GM21619 (cell line): Measurements from ENCODE around the gene HSD17B11.
A peak's percentile ranks its signal among the peaks of the same experiment; 100 is the strongest.
"Not testable (repeated sequence)": the region's sequence is repeated elsewhere in the genome, so short reads cannot be mapped to it uniquely, and the experiment has no call there.

ENCODE experiments used
- ATAC-seq: cut with Tn5 transposase; IDR thresholded peaks from one replicate; pipeline ENCODE4 v1.9.1; 2021; ENCODE audit not compliant: unreplicated experiment

The HSD17B11 gene

DNA sequence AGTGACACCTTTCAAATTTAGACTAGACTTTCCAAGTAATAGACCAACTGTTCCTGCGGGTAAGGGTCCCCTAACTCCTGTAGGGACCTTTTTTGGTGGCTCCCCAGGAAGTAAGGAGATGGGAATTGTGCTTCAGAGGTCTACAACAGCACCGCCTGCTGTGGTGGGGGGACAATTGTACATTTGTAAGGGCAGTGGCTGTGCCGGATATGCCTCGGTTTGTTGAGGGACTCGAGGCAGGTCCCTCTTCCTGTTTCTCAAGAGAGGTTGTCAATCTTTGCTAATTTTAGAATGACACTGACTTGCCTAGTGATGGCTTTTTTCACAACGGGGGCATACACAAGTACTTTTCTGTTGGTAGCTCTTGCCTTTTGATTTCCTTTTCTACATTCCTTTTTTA lies 15.5 kb upstream of the HSD17B11 start:
- no peak for ATAC-seq

DNA sequence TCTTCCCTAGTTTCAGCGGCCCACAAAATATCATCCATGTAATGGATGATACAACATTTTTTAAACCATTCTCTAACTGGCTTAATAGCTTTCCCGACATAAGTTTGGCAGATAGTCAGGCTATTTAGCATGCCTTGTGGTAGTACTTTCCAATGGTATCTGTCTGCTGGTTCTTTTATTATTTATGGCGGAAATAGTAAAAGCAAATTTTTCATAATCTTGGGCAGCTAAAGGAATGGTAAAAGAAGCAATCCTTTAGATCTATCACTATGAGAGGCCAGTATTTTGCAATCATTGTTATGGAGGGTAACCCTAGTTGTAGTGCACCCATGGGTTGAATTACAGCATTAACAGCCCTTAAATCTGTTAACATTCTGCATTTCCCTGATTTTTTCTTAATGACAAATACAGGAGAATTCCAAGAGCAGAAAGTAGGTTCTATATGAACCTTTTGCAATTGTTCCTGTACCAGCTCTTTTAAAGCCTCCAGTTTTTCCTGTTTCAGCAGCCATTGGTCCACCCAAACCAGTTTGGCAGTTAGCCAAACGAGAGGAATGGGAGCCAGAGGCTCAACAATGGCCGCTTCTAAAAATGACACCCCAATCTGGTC lies 14.3 kb upstream of the HSD17B11 start:
- ATAC-seq: no peak

DNA sequence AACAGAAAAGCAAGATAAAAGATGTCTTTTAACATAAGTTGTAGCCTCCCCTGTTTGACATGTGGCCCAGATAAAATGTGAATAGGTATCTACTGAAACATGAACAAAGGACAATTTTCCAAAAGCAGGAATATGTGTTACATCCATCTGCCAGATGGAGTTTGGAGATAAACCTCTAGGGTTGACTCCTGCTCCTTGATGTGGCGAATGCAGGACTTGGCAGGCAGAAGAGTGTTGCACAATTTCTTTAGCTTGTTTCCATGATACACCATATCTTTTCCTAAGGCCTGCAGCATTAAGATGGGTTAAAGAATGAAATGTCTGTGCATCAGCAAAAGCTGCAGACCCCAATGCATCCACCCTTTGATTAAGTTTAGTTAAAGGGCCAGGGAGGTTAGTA lies 12.7 kb upstream of the HSD17B11 start:
- ATAC-seq: not testable (repeated sequence)

DNA sequence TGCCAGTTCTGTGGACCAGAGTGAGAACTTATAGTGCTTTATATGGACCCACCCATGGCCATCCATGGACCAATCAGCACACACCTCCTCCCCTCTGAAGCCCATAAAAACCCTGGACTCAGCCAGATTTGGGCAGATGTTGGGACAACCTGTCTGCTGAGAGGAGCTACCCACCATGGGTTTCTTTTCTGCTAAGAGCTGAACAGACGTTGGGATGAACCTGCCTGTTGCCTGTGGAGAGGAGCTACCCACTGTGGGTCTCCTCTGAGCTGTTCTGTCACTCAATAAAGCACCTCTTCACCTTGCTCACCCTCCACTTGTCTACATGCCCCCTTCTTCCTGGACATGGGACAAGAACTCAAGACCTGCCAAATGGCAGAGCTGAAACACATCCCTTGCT lies 9.0 kb upstream of the HSD17B11 start:
- ATAC-seq: no peak

DNA sequence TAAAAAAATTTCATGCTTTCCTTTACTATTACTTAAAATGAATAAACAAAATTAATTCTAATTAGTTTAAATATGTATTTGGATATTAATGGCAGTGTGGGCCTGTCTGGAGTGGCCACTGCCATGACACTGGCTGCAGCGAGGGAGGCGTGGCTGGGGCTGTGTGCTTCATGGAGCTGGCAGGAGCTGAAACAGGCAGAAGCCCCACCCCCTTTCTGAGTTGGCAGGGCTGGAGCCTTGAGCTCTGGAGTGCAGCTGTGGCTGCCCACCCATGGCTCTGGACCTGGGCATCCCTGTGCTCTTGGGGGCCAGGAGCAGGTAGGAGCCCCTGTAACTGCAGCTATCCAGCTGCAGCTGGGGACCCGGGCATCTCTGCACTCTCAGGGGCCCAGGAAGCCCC lies 8.2 kb upstream of the HSD17B11 start:
- no peak for ATAC-seq

DNA sequence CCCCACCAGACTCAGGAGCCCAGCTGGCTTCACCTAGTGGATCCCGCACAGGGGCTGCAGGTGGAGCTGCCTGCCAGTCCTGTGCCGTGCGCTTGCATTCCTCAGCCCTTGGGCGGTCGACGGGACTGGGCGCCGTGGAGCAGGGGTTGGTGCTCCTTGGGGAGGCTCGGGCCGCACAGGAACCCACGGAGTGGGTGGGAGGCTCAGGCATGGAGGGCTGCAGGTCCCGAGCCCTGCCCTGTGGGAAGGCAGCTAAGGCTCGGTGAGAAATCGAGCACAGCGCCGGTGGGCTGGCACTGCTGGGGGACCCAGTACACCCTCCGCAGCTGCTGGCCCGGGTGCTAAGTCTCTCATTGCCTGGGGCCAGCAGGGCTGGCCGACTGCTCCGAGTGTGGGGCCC lies 4.9 kb upstream of the HSD17B11 start:
- ATAC-seq: not testable (repeated sequence)

DNA sequence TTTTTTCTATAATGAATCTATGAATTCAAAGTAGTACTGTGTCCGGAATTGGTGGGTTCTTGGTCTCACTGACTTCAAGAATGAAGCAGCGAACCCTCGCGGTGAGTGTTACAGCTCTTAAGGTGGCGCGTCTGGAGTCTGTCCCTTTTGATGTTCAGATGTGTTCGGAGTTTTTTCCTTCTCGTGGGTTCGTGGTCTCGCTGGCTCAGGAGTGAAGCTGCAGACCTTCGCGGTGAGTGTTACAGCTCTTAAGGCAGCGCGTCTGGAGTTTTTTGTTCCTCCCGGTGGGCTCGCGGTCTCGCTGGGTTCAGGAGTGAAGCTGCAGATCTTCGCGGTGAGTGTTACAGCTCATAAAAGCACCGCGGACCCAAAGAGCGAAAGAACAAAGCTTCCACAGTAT lies 4.1 kb upstream of the HSD17B11 start:
- ATAC-seq: not testable (repeated sequence)

DNA sequence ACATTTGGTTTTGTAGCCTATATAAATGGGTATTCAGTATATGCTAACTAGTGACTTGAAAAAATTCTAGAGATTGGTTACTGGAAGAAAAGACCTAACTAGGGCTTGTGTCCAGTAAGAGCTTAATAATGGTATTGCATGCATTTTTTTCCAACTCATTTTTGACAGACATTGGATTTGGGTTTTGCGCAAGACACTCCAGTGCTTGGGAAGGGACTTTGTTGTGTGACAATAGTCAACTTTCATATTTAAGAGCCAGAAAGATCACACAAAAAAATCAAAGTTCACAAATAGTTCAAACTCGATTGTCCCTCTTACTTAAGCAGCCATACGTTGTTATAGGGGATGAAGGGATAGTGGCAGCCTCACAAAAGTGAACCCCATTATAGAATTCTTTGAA lies 1.2 kb upstream of the HSD17B11 start:
- no peak for ATAC-seq

DNA sequence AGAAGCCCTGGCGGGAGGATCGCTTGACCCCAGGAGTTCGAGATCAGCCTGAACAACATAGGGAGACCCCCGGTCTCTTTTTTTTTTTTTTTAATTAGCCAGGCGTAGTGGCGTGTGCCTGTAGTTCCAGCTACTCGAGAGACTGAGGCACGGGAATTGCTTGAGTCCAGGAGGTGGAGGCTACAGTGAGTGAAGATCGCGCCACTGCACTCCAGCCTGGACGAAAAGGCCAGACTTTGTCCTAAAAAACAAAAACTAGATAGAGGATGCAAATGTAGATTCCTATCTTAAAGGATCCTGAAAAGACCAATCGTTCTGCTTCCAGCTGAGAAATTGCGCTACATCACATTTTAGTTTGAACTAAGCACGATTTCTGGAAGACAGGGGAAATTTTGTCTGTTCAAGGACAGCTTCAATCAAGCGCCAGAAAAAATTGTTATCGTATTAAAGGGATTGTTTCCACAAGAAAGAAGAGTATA lies 627 bp upstream of the HSD17B11 start:
- peak; percentile 6 for ATAC-seq

DNA sequence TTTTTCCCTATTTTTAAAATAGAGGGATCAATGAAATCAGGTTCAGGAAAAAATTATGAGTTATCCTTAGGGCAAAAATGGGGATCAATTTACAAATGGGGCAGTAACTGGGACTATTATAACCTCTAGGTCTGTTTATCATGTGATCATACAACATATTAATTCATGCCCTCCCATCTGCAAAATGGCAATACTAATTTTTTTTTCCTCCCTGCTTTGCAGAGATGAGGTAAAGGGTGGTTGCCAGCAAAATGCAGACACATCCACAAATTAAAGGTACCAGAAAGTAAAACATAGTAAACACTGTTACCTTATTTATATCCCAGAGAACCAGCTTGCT lies 467 bp downstream of the HSD17B11 start:
- no peak for ATAC-seq

DNA sequence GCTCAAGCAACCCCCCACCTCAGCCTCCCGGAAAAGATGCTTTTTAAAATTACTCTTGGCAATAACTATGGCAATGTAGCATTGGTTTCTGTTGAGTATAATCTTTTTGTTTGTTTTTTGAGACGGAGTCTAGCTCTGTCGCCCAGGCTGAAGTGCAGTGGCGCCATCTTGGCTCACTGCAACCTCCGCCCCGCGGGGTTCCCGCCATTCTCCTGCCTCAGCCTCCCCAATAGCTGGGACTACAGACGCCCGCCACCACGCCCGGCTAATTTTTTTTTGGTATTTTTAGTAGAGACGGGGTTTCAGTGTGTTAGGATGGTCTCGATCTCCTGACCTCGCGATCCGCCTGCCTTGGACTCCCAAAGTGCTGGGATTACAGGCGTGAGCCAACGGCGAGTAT lies 933 bp downstream of the HSD17B11 start:
- not testable (repeated sequence) for ATAC-seq

DNA sequence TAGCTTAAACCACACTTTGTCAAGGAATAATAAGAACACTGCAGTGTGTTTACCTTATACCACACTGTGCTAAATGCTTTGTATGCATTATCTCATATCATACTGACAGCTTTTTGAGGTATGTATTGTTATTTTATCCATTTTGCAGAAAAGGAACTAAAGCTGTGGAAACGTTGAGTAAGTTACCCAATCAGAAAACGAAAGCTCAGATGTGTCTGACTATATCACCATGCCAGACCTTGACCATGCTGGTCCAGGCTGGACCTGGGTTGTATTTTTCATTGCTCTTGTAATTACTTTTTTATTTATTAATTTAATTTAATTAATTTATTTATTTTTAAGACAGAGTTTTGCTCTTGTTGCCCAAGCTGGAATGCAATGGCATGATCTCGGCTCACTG lies 2.1 kb downstream of the HSD17B11 start:
- ATAC-seq: no peak

DNA sequence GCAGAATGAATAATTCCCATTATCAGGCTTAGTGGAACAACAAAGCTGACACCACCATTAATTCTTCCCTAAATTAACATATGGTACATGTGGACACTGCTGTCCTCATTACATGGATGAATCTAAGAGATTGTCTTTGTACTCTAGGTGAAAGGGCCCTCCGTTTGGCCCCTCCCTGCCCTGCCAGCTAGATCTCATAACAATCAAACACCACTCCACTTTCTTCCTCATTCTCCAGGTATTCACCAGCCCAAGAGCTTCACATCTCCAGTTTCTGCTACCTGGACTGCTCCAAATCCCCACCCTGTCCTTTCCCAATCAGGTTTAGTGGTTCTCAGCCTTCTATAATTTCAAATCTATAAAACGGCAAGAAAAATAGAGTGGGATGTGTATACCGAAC lies 3.8 kb downstream of the HSD17B11 start:
- no peak for ATAC-seq

DNA sequence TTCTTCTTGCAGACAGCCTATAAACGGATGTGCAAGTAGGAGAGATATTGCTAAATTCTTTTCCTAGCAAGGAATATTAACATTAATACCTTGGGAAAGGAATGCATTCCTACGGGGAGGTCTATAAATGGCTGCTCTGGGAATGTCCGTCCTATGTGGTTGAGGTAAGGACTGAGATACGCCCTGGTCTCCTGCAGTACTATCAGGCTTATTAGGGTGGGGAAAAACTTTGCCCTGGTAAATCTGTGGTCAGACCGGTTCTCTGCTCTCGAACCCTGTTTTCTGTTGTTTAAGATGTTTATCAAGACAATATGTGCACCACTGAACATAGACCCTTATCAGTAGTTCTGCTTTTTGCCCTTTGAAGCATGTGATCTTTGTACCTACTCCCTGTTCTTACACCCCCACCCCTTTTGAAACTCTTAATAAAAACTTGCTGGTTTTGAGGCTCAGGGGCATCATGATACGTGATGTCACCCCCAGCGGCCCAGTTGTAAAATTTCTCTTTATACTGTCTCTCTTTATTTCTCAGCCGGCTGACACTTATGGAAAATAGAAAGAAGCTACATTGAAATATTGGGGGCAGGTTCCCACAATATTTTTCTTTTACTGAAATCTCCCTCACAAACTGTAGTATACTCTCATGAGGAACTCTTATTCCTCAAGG lies 6.4 kb downstream of the HSD17B11 start:
- ATAC-seq: not testable (repeated sequence)

DNA sequence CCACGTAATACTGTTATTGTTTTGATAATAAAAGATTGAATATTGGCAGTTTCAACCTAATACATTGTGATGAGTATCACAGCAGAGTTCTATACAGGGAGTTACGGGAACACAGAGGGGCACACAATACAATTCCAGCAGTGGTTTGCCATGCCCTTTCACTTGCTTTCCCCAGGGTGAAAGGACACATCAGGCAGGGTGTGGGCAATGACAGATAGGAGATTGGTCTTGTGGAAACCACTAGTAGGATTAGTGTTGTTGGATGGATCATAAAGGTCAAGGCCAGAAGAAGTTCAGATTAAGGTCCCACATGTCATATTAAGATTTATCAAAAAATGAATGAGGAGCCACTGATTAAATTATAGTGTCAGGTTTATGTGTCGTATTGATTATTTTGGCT lies 8.1 kb downstream of the HSD17B11 start:
- no peak for ATAC-seq

DNA sequence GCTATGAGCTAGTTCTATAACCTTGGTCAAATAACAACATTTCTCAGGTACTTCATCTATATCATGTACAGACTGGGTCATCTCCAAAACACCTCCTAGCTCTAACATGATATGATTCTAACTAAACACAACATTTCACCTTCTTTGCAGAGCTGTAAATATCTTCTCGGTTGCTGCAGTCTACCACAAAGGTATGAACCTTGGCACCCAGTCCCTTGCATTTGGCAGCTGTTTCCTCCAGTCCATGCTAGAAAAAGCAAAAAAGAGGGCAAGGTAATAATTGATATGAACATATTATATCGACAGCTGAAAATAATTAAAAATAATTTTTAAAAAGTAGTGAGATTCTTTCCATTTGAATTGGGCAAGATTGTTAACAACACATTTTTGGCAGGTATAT lies 8.9 kb downstream of the HSD17B11 start:
- ATAC-seq: no peak

DNA sequence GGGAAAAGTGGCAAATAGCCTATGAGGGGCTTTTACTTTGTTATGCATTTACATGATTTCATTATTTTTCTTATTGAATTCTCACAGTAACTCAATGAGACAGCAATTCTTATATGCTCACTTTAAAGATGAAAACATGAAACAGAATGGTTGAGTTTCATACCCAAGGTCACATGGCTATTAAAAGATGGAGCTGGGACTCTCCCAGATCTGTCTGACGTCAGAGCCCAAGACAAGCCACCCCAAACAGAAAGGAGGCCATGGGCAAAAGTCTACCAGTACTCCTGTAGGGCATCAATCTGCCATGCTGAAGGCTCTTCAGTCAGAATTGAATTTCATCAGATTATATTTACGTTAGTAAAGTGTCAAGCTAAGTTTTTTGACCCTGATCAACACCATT lies 13.2 kb downstream of the HSD17B11 start:
- no peak for ATAC-seq

DNA sequence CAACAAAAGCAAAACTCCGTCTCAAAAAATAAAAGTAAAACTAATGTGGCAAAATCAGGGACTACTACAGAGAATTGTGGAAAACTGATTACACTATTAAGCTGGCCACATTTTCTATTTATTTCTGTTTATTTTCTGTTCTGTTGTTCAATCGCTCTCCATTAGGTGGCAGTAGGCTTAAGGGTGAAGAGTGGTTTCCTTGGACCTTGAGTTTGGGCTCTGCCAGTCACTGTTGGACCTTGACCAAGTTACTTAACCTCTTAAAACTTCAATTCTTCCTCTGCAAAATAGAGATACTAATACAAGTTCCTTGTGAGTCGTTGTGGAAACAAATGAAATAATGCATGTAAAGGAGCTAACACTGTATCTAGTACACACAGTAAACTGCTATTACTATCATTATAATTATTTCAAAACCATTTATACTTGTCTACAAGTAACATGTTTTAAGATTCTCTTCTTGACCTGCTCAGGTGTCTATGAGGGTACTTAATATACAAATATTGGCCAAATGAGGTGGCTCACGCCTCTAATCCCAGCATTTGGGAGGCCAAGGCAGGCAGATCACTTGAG lies 15.2 kb downstream of the HSD17B11 start:
- ATAC-seq: peak; percentile 67

DNA sequence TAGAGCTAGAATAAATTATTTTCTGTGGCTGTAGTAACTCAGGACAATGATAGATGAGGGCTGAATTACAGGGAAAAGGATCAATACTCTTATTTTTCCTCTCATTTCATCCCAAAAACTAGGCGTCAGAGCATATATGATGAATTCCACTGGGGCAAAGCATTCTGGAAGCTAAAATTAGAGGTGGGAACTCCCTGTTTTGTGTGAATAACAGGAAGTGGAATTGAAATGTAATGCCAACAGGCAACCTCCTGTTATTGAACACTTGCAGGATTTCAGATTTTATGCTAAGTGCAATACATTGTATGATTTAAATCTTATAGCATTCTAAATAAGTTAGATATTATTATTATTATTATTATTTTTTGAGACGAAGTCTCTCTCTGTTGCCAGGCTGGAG lies 20.9 kb downstream of the HSD17B11 start:
- no peak for ATAC-seq

DNA sequence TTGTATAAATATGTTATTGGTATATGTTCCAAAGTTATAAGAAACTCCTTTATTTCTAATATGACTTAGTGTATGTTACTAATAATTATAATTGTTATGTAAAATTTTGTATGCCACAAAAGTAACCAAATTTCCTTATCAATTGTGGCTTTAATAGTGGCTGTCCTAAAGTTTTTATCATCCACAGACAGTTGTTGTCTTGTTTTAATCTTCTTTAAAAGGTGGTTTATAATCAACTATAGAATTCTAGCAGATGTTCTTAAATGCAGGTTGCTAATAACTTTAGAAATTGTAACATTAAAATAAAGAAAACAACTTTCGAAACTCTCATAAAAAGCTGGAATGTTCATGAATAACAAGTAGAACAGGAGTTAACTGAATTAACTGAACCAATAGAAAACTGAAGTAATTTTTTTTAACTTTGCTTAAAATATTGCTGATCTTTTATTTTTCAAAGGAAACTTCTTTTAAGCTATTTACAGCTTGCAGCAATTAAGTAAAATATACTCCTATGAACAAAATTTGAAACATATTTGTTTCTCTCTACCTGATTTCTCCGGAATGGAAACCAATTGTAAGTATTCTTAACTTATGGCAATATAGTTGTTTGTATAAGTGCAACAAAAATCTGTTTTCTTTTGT lies 24.3 kb downstream of the HSD17B11 start:
- ATAC-seq: no peak

DNA sequence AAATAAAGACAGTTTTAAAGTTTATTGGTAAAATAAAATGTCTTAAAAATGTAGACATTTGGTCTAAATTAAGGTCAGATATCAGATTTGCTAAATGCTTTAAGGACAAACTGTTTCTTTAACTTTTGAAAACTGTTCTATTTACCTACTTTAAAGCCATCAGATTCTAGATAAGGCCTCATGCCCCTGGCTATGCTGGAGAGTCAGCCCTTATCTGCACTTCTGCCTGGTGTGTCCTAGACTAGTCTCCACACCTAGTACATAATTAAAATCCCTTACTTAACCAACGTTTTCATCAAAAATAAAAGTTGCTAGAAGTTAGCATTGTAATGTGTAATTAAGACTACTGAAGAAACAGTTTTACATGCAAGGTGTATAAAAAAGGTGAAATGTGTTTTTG lies 25.6 kb downstream of the HSD17B11 start:
- ATAC-seq: no peak

DNA sequence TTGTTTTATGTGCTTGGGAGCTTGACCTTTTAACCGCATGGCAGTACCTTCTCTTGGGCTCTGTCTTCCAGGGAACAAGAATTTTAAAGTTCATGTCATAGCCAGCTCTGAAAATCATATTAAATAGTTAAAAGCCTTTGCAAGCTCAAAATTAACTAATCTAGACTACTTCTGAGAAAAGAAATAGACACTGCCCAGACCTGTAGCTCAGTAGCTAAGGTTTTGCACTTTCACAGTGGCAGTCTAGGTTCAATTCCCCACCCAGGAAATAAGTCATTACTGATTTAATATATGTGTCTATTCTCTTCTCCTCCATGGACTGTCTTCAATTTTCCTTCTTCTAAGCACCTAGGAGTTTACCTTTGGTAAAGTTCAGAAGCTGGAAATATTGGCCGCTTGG lies 27.4 kb downstream of the HSD17B11 start:
- ATAC-seq: no peak
